Kidney (tissue), 14 donors: ENCODE measurements around the gene APP. TPM values are rescaled to one million over a fixed set of nuclear protein-coding genes. Genes with fewer than 3 reads are reported as not detected.

Experiments used
- DNase-seq, 5 donors: peaks; one replicate each; pipeline ENCODE4 v3.0.0-alpha.2; 2013 to 2020
- FAIRE-seq: peaks from 2 replicates; lab custom pipeline; 2012; peaks lifted over from hg19 to GRCh38; lab: Jason Lieb, UNC
- H3K27ac ChIP-seq, 2 donors: one replicate each; pipeline ENCODE4 v1.7.0; 2013; ENCODE audit warnings: low read depth in 2 of 2, low read length in 2 of 2, inconsistent platforms in 1 of 2
- H3K27me3 ChIP-seq: one replicate; pipeline ENCODE4 v1.7.1; 2013; ENCODE audit warnings: low read length, inconsistent platforms; ENCODE audit not compliant: control insufficient read depth, insufficient read depth
- H3K36me3 ChIP-seq, 3 donors: one replicate each; pipeline versions ENCODE4 v1.7.0 to v1.7.1; 2013; ENCODE audit warnings: low read length in 3 of 3, control low read depth in 1 of 3, inconsistent platforms in 1 of 3; ENCODE audit not compliant: insufficient read depth in 3 of 3, control insufficient read depth in 2 of 3
- H3K4me1 ChIP-seq, 3 donors: one replicate each; pipeline versions ENCODE4 v1.7.0 to v1.7.1; 2013; ENCODE audit warnings: low read length in 3 of 3, inconsistent platforms in 1 of 3, low read depth in 1 of 3; ENCODE audit not compliant: control insufficient read depth in 2 of 3, insufficient read depth in 2 of 3
- H3K4me3 ChIP-seq, 3 donors: one replicate each; pipeline versions ENCODE4 v1.7.0 to v1.8.1; 2013; ENCODE audit warnings: low read length in 3 of 3, control low read depth in 1 of 3, inconsistent platforms in 1 of 3
- H3K9ac ChIP-seq, 3 donors: one replicate each; pipeline versions ENCODE4 v1.7.0 to v1.7.1; 2013; ENCODE audit warnings: low read length in 3 of 3, control low read depth in 1 of 3, inconsistent platforms in 1 of 3
- H3K9me3 ChIP-seq, 3 donors: one replicate each; pipeline versions ENCODE4 v1.7.0 to v1.7.1; 2013; ENCODE audit warnings: low read length in 3 of 3, control low read depth in 1 of 3, inconsistent platforms in 1 of 3; ENCODE audit not compliant: control insufficient read depth in 2 of 3, insufficient read depth in 1 of 3
- intact Hi-C: fragments of 100-400 bp; cut with DNase I; formaldehyde crosslinking; loops from one replicate; pipeline ENCODE4 v1.11.1; 2022
- polyA plus RNA-seq: library from polyadenylated mRNA; stranded (reverse); fragments of 350-450 nt; fragmentation: Illumina TruSeq; extraction: RNeasy Lipid Tissue Mini Kit (QIAGEN cat#74804); gene quantifications from one replicate; pipeline ENCODE4 v1.2.3, GENCODE V29; 2014; ENCODE audit warnings: low read depth, low replicate concordance; ENCODE audit not compliant: insufficient read depth
- total RNA-seq: library from RNA; stranded (reverse); fragmentation: NEBNext Ultra II Directional; extraction: Animal tissue kit (Norgen Biotek cat#: 25700); gene quantifications from one replicate; pipeline ENCODE4 v1.2.1, GENCODE V29; 2021
- TF ChIP-seq, protein P1 (sequence below): IDR thresholded peaks from 3 replicates; pipeline ENCODE4 v1.5.1; 2012; ENCODE audit warnings: mild to moderate bottlenecking, moderate library complexity, borderline replicate concordance; ENCODE audit not compliant: insufficient read depth; ENCODE audit errors: extremely low read depth
- donor health status: control.
- donor health status: control.
- donor health status: control.
- donor health status: control.
- donor health status: control.
- donor health status: DM: yes; HTN: yes; CAD: no.
- donor health status: Normal renal cell carcinoma (clear cell type).

APP gene
- total and polyA plus RNA-seq, 2 donors from 2014 or later, result 472 to 1,303 TPM

DNA sequence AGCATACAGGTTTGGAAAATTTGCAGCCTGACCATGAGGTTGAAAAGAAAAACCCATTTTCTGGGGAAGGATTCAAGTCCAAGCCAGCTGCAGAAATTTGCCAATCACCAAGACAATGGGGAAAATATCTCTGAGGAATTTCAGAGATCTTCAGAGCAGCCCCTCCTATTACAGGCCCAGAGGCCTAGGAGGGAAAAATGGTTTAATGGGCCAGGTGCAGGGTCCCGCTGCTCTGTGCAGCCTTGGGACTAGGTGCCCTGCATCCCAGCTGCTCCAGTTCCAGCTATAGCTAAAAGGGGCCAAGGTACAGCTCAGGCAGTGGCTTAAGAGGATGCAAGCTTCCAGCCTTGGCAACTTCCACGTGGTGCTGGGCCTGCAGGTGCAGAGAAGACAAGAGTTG, 322.3 kb downstream of the APP start:
- Histone ChIP-seq H3K9me3 (no peaks in the 10 kb centered on the region), H3K27me3 (no peaks in the 10 kb centered on the region), H3K36me3 (no peaks in the 10 kb centered on the region), H3K27ac (no peak overlapping the region), H3K4me3 (no peak overlapping the region), H3K9ac (no peak overlapping the region), H3K4me1 (no peaks in the 10 kb centered on the region)
- intact Hi-C loops, result no loop called here
- DNase-seq (no peak), FAIRE-seq (no peak)
- TF ChIP-seq, protein P1, sequence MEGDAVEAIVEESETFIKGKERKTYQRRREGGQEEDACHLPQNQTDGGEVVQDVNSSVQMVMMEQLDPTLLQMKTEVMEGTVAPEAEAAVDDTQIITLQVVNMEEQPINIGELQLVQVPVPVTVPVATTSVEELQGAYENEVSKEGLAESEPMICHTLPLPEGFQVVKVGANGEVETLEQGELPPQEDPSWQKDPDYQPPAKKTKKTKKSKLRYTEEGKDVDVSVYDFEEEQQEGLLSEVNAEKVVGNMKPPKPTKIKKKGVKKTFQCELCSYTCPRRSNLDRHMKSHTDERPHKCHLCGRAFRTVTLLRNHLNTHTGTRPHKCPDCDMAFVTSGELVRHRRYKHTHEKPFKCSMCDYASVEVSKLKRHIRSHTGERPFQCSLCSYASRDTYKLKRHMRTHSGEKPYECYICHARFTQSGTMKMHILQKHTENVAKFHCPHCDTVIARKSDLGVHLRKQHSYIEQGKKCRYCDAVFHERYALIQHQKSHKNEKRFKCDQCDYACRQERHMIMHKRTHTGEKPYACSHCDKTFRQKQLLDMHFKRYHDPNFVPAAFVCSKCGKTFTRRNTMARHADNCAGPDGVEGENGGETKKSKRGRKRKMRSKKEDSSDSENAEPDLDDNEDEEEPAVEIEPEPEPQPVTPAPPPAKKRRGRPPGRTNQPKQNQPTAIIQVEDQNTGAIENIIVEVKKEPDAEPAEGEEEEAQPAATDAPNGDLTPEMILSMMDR, result no peak

DNA sequence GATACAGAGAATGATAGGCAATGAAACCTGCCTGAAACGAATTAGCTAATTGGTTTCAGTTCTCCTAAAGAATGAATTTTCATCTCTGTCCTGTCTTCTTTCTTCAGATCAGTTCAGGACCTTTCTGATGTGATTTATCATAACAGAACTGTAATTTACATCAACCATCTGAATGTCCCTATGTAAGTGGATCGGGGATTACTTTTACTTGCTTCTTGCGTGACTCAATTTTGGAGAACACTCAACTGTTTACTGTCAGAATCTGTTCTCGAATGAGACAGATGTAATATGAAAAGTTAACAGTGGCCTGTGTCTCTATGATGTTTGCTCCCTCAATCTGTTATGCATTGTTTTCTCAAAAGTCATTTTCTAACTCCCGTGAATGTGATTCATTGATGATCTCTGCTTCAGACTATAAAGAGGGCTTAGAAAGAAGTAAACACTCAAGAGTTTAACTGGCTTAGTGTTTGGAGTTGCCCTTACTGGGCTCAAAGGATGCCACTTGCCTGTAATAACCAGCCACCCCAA, 324.8 kb downstream of the APP start:
- TF ChIP-seq, protein P1, result no peak
- DNase-seq, result no peak
- H3K4me1 ChIP-seq, result no peaks in the 10 kb centered on the region
- H3K27ac ChIP-seq, result no peak overlapping the region
- no peaks in the 10 kb centered on the region for H3K9me3 ChIP-seq
- intact Hi-C loops, result no loop called here
- FAIRE-seq, result no peak
- H3K36me3 ChIP-seq, result no peaks in the 10 kb centered on the region
- no peak overlapping the region for H3K9ac ChIP-seq
- no peak overlapping the region for H3K4me3 ChIP-seq
- no peaks in the 10 kb centered on the region for H3K27me3 ChIP-seq

DNA sequence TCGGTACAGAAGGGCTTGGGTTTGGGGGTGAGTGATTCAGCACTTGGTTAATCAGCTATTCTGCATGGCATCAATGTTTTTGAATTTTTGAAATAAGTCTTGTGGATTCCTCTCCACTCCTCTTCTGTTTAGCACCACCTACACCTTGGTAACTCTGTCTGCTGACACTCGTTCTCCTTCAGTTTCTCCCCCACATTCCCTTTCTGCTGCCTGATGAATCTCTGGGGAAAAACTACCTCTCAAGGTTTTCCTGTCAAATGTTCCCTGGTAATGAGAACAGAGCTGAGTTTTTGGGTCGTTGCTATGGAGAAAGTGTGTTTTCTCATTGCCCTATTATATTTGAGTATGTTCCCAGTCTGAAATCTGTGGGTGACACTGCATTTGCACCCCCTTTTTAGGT, 327.6 kb downstream of the APP start:
- H3K9ac ChIP-seq, result no peak overlapping the region
- TF ChIP-seq, protein P1, result no peak
- H3K27me3 ChIP-seq, result no peaks in the 10 kb centered on the region
- H3K4me3 ChIP-seq, result no peak overlapping the region
- H3K27ac ChIP-seq, result no peak overlapping the region
- DNase-seq (no peak), FAIRE-seq (no peak)
- H3K9me3 ChIP-seq, result no peaks in the 10 kb centered on the region
- H3K36me3 ChIP-seq, result no peaks in the 10 kb centered on the region
- intact Hi-C loops, result no loop called here
- H3K4me1 ChIP-seq, result no peaks in the 10 kb centered on the region

DNA sequence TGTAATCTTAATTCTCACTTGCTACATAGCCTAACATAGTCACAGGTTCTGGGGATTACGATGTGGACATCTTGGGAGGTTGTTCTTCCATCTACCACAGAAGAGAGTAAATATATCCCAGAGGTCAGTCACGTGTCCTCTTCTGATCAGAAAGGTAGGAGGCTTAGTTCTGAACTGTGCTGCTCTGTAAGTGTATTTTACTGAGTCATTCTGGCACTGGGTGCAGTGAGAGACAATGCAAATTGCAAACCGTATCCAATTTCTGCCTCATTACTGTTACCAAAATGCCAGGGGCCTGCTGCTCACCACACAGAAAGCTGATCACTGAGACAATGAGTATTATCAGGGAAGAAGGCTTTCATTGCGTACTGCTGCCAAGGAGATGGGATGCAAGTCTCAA, 331.8 kb downstream of the APP start:
- no peak overlapping the region for H3K4me3 ChIP-seq
- H3K27me3 ChIP-seq, result no peaks in the 10 kb centered on the region
- FAIRE-seq, result no peak
- no peak for DNase-seq
- H3K4me1 ChIP-seq, result no peaks in the 10 kb centered on the region
- H3K9me3 ChIP-seq, result no peaks in the 10 kb centered on the region
- TF ChIP-seq, protein P1, result no peak
- H3K9ac ChIP-seq, result no peak overlapping the region
- no peaks in the 10 kb centered on the region for H3K36me3 ChIP-seq
- no peak overlapping the region for H3K27ac ChIP-seq
- intact Hi-C loops, result no loop called here
